HL-60/S4 treated with retinoic acid at 250 ng/mL for 4 days and 3 days (cell line): Measurements from ENCODE around the gene LRCH2.
"Not testable (repeated sequence)": the region's sequence is repeated elsewhere in the genome, so short reads cannot be mapped to it uniquely, and the experiment has no call there.

Source experiments
- in situ Hi-C: fragments of 300-500 bp; cut with MboI; formaldehyde crosslinking; loops from 2 replicates; pipeline ENCODE4 v1.7.0; 2022; ENCODE audit warnings: low sequenced_read_pairs

Gene LRCH2

GRCh38 chrX:115214151-115214550, 19.7 kb downstream of the LRCH2 start:
- in situ Hi-C loops = no loop called here

- in situ Hi-C loops = not testable (repeated sequence)
These were observed 24.3 kb downstream of the LRCH2 start for GRCh38 chrX:115209547-115209946.

GRCh38 chrX:115204040-115204439, 29.9 kb downstream of the LRCH2 start:
- in situ Hi-C loops = no loop called here

- in situ Hi-C loops = no loop called here
These were observed 41.6 kb downstream of the LRCH2 start for GRCh38 chrX:115192244-115192700.

- in situ Hi-C loops = no loop called here
These were observed 42.2 kb downstream of the LRCH2 start for GRCh38 chrX:115191490-115192243.

- in situ Hi-C loops = no loop called here
These were observed 43.0 kb downstream of the LRCH2 start for GRCh38 chrX:115190636-115191489.

GRCh38 chrX:115189646-115190635, 44.0 kb downstream of the LRCH2 start:
- in situ Hi-C loops = no loop called here

GRCh38 chrX:115189110-115189509, 44.8 kb downstream of the LRCH2 start, which contains the start of gene RBMXL3:
Gene RBMXL3 (plus strand): TSS chrX:115189410. CDS start chrX:115189442, 32 bp downstream.
- in situ Hi-C loops = no loop called here

- in situ Hi-C loops = no loop called here
These were observed 49.9 kb downstream of the LRCH2 start for GRCh38 chrX:115183980-115184379.

GRCh38 chrX:115178473-115178872, 55.4 kb downstream of the LRCH2 start:
- in situ Hi-C loops = no loop called here

- in situ Hi-C loops = no loop called here
These were observed 56.0 kb downstream of the LRCH2 start for GRCh38 chrX:115177932-115178331.

- in situ Hi-C loops = no loop called here
These were observed 59.3 kb downstream of the LRCH2 start for GRCh38 chrX:115174548-115174947.

GRCh38 chrX:115173181-115173580, 60.7 kb downstream of the LRCH2 start:
- in situ Hi-C loops = no loop called here

- in situ Hi-C loops = no loop called here
These were observed 86.7 kb downstream of the LRCH2 start for GRCh38 chrX:115147220-115147619.

GRCh38 chrX:115142057-115142456, 91.8 kb downstream of the LRCH2 start:
- in situ Hi-C loops = no loop called here

GRCh38 chrX:115138040-115138439, 95.9 kb downstream of the LRCH2 start:
- in situ Hi-C loops = no loop called here

- in situ Hi-C loops = no loop called here
These were observed 99.5 kb downstream of the LRCH2 start for GRCh38 chrX:115134382-115134781.

- in situ Hi-C loops = no loop called here
These were observed 121.5 kb downstream of the LRCH2 start for GRCh38 chrX:115112411-115112810.

- in situ Hi-C loops = no loop called here
These were observed 135.0 kb downstream of the LRCH2 start for GRCh38 chrX:115098897-115099296.

GRCh38 chrX:115093191-115093590, 140.7 kb downstream of the LRCH2 start:
- in situ Hi-C loops = no loop called here

- in situ Hi-C loops = no loop called here
These were observed 144.5 kb downstream of the LRCH2 start for GRCh38 chrX:115089419-115089818.
